MM.1S (cell line): ENCODE data around the gene GRPEL1.

Source experiments
- DNase-seq: peaks from one replicate; pipeline ENCODE4 v3.0.0-alpha.2; 2015
- H2AFZ ChIP-seq: fragments of 300-600 bp; sonication (generic); 2 replicates; pipeline ENCODE4 v1.6.0; 2016; ENCODE audit warnings: antibody characterized with exemption, low read length
- H3F3A ChIP-seq: fragments of 300-600 bp; sonication (generic); 2 replicates; pipeline ENCODE4 v1.6.1; 2016; ENCODE audit warnings: mild to moderate bottlenecking, antibody characterized with exemption, low read length, moderate library complexity, mixed read lengths; ENCODE audit not compliant: insufficient read depth
- H3K27ac ChIP-seq: fragments of 300-600 bp; sonication (generic); 2 replicates; pipeline ENCODE4 v1.5.1; 2016; ENCODE audit warnings: mild to moderate bottlenecking, low read length
- H3K27me3 ChIP-seq: fragments of 300-600 bp; sonication (generic); replicated peaks from 2 replicates; pipeline ENCODE4 v1.6.0; 2016; ENCODE audit warnings: low read length; ENCODE audit not compliant: insufficient read depth
- H3K36me3 ChIP-seq: fragments of 300-600 bp; sonication (generic); replicated peaks from 2 replicates; pipeline ENCODE4 v1.6.1; 2016; ENCODE audit warnings: mild to moderate bottlenecking, low read length, mixed read lengths; ENCODE audit not compliant: insufficient read depth
- H3K4me1 ChIP-seq: fragments of 300-600 bp; sonication (generic); 2 replicates; pipeline ENCODE4 v1.6.1; 2016; ENCODE audit warnings: low read length, mixed read lengths
- H3K4me2 ChIP-seq: fragments of 300-600 bp; sonication (generic); 2 replicates; pipeline ENCODE4 v1.6.0; 2016; ENCODE audit warnings: low read depth, low read length
- H3K4me3 ChIP-seq: fragments of 300-600 bp; sonication (generic); 2 replicates; pipeline ENCODE4 v1.5.1; 2016; ENCODE audit warnings: low read length, mixed read lengths
- H3K79me2 ChIP-seq: fragments of 300-600 bp; sonication (generic); 2 replicates; pipeline ENCODE4 v1.6.1; 2016; ENCODE audit warnings: mixed run types, low read length, mixed read lengths
- H3K9ac ChIP-seq: fragments of 300-600 bp; sonication (generic); 2 replicates; pipeline ENCODE4 v1.6.1; 2016; ENCODE audit warnings: low read length, mixed read lengths
- H3K9me2 ChIP-seq: fragments of 300-600 bp; sonication (generic); replicated peaks from 2 replicates; pipeline ENCODE4 v1.6.1; 2016; ENCODE audit warnings: mild to moderate bottlenecking, low read length, mixed read lengths; ENCODE audit not compliant: insufficient read depth
- H3K9me3 ChIP-seq: fragments of 300-600 bp; sonication (generic); replicated peaks from 2 replicates; pipeline ENCODE4 v1.6.1; 2016; ENCODE audit warnings: mild to moderate bottlenecking, low read length, mixed read lengths; ENCODE audit not compliant: insufficient read depth
- H4K20me1 ChIP-seq: fragments of 300-600 bp; sonication (generic); 2 replicates; pipeline ENCODE4 v1.6.1; 2016; ENCODE audit warnings: mild to moderate bottlenecking, low read length, moderate library complexity, mixed read lengths; ENCODE audit not compliant: insufficient read depth
- EZH2 ChIP-seq: fragments of 300-600 bp; sonication (generic); optimal IDR thresholded peaks from 2 replicates; pipeline ENCODE3; 2017; ENCODE audit warnings: low read depth, mild to moderate bottlenecking, antibody characterized with exemption, low read length, mixed read lengths
- EZH2phosphoT487 ChIP-seq: fragments of 300-600 bp; sonication (generic); IDR thresholded peaks from 2 replicates; pipeline ENCODE4 v1.6.1; 2018; ENCODE audit warnings: antibody characterized with exemption, low read length
- TF ChIP-seq, protein P1 (sequence below): fragments of 300-600 bp; sonication (generic); IDR thresholded peaks from 2 replicates; pipeline ENCODE4 v1.5.1; 2016; ENCODE audit warnings: antibody characterized with exemption, low read length, mixed read lengths

Gene GRPEL1

DNA sequence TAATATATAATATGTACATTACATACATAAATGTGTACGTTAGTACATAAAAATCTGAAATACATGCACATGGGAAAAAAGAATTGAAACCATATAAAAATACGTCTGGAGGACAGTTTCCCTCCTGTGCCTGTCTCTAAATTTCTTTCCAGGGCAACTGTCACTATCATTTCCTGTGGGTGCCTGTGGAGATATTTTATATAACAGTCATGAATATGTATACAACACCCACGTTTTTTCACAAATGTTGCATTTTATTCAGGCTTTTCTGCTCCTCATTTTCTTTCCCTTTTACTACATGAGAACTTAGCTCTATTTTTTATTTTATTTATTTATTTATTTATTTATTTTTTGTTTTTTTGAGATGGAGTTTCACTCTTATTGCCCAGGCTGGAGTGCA lies 24.2 kb upstream of the GRPEL1 start:
- peaks cover 41% of the 10 kb centered on the region for H3K27me3 ChIP-seq
- no peak for DNase-seq
- no peaks in the 10 kb centered on the region for H4K20me1 ChIP-seq

DNA sequence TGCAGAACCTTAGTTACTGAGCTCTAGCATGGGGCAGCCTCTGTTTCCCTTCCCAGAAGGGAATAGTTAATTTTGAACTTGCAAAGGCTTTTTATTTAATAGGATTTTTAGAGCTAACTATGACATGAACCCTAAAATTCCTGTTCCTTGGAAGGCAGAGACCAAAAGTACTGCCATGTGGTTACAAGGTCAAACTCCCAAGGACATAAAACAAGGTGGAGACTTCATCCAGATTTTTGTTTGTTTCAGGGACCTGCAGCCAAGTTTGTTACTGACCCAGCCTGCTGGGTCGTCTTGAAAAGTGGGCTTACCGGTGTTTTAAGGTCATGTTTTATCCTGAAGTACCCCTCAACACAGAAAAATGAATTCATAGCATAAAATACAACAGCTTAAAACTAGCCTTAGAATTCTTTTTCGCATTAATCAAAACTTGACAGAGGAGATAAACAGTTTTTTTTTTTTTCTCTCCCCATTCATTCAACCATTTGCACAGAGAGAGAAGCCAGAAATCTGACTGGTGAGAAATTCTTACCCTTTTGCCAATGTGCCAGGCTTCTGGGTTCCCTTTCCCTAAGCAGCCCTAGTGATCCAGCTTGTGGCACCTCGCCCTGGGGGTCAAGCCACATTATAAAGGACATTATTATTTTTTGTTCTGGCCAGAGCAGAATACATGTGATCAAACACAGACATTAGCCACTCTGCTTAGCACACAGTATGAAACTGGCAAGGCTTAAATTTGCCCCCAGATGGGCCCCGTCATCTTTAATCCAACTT lies 21.5 kb upstream of the GRPEL1 start:
- Histone ChIP-seq H3K4me3 (no peak overlapping the region), H3K27me3 (peaks cover 19% of the 10 kb centered on the region), H3K27ac (no peak overlapping the region), H4K20me1 (no peaks in the 10 kb centered on the region), H3K9ac (no peak overlapping the region), H3K4me2 (no peak overlapping the region), H2AFZ (no peak overlapping the region), H3K79me2 (no peaks in the 10 kb centered on the region), H3K4me1 (no peaks in the 10 kb centered on the region), H3K9me2 (no peaks in the 10 kb centered on the region), H3K9me3 (no peaks in the 10 kb centered on the region), H3F3A (no peaks in the 10 kb centered on the region), H3K36me3 (no peaks in the 10 kb centered on the region)
- no peak for DNase-seq
- TF ChIP-seq EZH2phosphoT487 = no peak
- no peak for TF ChIP-seq EZH2
- TF ChIP-seq, protein P1, sequence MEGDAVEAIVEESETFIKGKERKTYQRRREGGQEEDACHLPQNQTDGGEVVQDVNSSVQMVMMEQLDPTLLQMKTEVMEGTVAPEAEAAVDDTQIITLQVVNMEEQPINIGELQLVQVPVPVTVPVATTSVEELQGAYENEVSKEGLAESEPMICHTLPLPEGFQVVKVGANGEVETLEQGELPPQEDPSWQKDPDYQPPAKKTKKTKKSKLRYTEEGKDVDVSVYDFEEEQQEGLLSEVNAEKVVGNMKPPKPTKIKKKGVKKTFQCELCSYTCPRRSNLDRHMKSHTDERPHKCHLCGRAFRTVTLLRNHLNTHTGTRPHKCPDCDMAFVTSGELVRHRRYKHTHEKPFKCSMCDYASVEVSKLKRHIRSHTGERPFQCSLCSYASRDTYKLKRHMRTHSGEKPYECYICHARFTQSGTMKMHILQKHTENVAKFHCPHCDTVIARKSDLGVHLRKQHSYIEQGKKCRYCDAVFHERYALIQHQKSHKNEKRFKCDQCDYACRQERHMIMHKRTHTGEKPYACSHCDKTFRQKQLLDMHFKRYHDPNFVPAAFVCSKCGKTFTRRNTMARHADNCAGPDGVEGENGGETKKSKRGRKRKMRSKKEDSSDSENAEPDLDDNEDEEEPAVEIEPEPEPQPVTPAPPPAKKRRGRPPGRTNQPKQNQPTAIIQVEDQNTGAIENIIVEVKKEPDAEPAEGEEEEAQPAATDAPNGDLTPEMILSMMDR = no peak

More for the DNA sequence above, 24.2 kb upstream of the GRPEL1 start:
- Histone ChIP-seq H3K9ac (no peak overlapping the region), H3K4me3 (no peak overlapping the region), H3F3A (no peaks in the 10 kb centered on the region), H3K4me2 (no peak overlapping the region), H3K27ac (no peak overlapping the region), H3K9me2 (no peaks in the 10 kb centered on the region), H3K36me3 (no peaks in the 10 kb centered on the region), H3K9me3 (no peaks in the 10 kb centered on the region), H3K79me2 (no peaks in the 10 kb centered on the region), H2AFZ (no peak overlapping the region), H3K4me1 (no peaks in the 10 kb centered on the region)
- TF ChIP-seq EZH2 (no peak), EZH2phosphoT487 (no peak)
- TF ChIP-seq, protein P1 = no peak

DNA sequence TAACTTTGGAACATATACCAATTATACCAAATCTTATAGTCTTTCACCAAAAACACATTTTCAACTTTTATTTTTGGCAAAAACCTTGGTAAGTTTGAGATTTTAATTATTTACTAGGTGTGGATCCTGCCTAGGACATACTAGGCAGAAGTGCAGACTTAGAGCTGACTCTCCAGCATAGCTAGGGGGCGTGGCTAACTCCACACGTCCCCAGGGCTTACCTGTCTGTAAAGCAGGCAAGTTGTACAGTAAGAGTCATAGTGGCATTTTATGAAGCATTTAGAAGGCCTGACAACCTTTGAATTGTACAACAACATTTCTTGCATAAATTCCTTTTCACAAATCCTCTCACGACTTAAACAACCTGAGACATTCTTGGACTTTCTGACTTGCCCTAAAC lies 19.2 kb upstream of the GRPEL1 start:
- TF ChIP-seq, protein P1 = no peak
- TF ChIP-seq EZH2 = no peak
- TF ChIP-seq EZH2phosphoT487 = no peak
- H3K27ac ChIP-seq = no peak overlapping the region
- H2AFZ ChIP-seq = no peak overlapping the region
- no peak overlapping the region for H3K9ac ChIP-seq
- H3K4me2 ChIP-seq = no peak overlapping the region
- no peaks in the 10 kb centered on the region for H3K79me2 ChIP-seq
- H4K20me1 ChIP-seq = no peaks in the 10 kb centered on the region
- no peak for DNase-seq
- H3K36me3 ChIP-seq = no peaks in the 10 kb centered on the region
- H3F3A ChIP-seq = no peaks in the 10 kb centered on the region
- H3K27me3 ChIP-seq = peaks cover 18% of the 10 kb centered on the region
- no peak overlapping the region for H3K4me3 ChIP-seq
- no peaks in the 10 kb centered on the region for H3K9me3 ChIP-seq
- no peaks in the 10 kb centered on the region for H3K9me2 ChIP-seq
- no peaks in the 10 kb centered on the region; the same call in 1 of the 2 replicates for H3K4me1 ChIP-seq
